Loucy (cell line): ENCODE data around the gene NRDE2.

Source experiments
- H2AFZ ChIP-seq: fragments of 200-600 bp; sonication (generic); 2 replicates; pipeline ENCODE4 v1.6.0; 2016; ENCODE audit warnings: antibody characterized with exemption, mild to moderate bottlenecking, low read length, moderate library complexity
- H3F3A ChIP-seq: fragments of 200-600 bp; 2 replicates; pipeline ENCODE4 v1.6.0; 2016; ENCODE audit warnings: antibody characterized with exemption, low read depth, mild to moderate bottlenecking
- H3K27me3 ChIP-seq: fragments of 200-600 bp; sonication (generic); 2 replicates; pipeline ENCODE4 v1.6.1; 2014; ENCODE audit warnings: low read length, mild to moderate bottlenecking; ENCODE audit not compliant: insufficient read depth, poor library complexity, severe bottlenecking
- H3K36me3 ChIP-seq: fragments of 200-600 bp; sonication (generic); 2 replicates; pipeline ENCODE4 v1.6.1; 2016; ENCODE audit warnings: low read length; ENCODE audit not compliant: insufficient read depth
- H3K4me1 ChIP-seq: fragments of 200-600 bp; sonication (generic); 2 replicates; pipeline ENCODE4 v1.5.1; 2014; ENCODE audit warnings: low read length, mild to moderate bottlenecking; ENCODE audit not compliant: insufficient read depth, poor library complexity, severe bottlenecking
- H3K4me2 ChIP-seq: fragments of 200-600 bp; sonication (generic); 2 replicates; pipeline ENCODE4 v1.6.0; 2014; ENCODE audit warnings: antibody characterized with exemption, low read length, low read depth, mild to moderate bottlenecking; ENCODE audit not compliant: poor library complexity, severe bottlenecking
- H3K4me3 ChIP-seq: fragments of 200-600 bp; sonication (generic); 2 replicates; pipeline ENCODE4 v1.5.1; 2014; ENCODE audit warnings: low read length, mild to moderate bottlenecking, mixed read lengths; ENCODE audit not compliant: poor library complexity, severe bottlenecking
- H3K79me2 ChIP-seq: fragments of 200-600 bp; sonication (generic); 2 replicates; pipeline ENCODE4 v1.6.1; 2014; ENCODE audit warnings: low read length; ENCODE audit not compliant: insufficient read depth
- H3K9ac ChIP-seq: fragments of 200-600 bp; sonication (generic); 2 replicates; pipeline ENCODE4 v1.6.0; 2014; ENCODE audit warnings: mild to moderate bottlenecking, low read depth, low read length, moderate library complexity; ENCODE audit not compliant: poor library complexity, severe bottlenecking
- H3K9me2 ChIP-seq: fragments of 200-600 bp; sonication (generic); replicated peaks from 2 replicates; pipeline ENCODE4 v1.6.1; 2016; ENCODE audit warnings: low read depth, low read length, mixed read lengths
- H3K9me3 ChIP-seq: fragments of 200-600 bp; sonication (generic); 2 replicates; pipeline ENCODE4 v1.6.1; 2014; ENCODE audit warnings: mild to moderate bottlenecking, antibody characterized with exemption, low read length, low read depth; ENCODE audit not compliant: insufficient read depth
- H4K20me1 ChIP-seq: fragments of 200-600 bp; sonication (generic); 2 replicates; pipeline ENCODE4 v1.6.0; 2014; ENCODE audit warnings: antibody characterized with exemption, low read length, mild to moderate bottlenecking; ENCODE audit not compliant: insufficient read depth, poor library complexity, severe bottlenecking
- EZH2phosphoT487 ChIP-seq: fragments of 200-600 bp; IDR thresholded peaks from 2 replicates; pipeline ENCODE4 v1.6.1; 2018; ENCODE audit warnings: antibody characterized with exemption, mild to moderate bottlenecking, moderate library complexity, borderline replicate concordance
- TF ChIP-seq, protein P1 (sequence below): fragments of 200-600 bp; sonication (generic); conservative IDR thresholded peaks from 2 replicates; pipeline ENCODE4 v1.5.1; 2014; ENCODE audit warnings: mild to moderate bottlenecking, antibody characterized with exemption, low read length

Gene NRDE2

DNA sequence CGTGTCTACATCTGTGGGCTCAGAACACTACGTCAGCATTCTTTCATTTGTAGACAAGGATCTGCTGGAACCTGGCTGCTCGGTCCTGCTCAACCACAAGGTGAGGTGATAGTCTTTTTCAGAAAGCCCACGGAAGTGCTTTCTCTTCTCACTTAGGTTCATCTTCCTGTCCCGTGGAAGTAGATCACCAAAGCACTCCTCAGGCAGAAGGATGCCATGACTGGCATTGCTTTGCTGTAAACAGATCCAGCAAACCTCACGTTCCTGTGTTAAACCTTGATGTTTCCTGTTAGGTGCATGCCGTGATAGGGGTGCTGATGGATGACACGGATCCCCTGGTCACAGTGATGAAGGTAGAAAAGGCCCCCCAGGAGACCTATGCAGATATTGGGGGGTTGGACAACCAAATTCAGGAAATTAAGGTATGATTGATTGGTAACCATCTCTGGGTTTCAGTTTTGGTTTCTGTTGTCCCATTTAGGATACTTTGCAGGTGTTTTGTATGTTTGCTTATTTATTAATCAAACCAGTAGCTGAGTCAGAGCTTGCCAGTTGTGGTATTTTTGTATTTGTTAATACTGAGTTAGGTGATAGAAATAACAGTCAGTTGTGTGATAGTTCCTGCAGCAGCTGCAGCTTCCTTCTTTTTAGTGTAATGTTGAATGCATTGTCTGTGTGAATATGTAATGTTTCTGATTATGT, 67.8 kb downstream of the NRDE2 start:
- Histone ChIP-seq H3K27me3 (no peaks in the 10 kb centered on the region), H2AFZ (no peak overlapping the region), H3K9me3 (no peaks in the 10 kb centered on the region), H3K4me3 (no peak overlapping the region), H3K4me2 (no peak overlapping the region), H3K79me2 (peaks cover 5% of the 10 kb centered on the region), H3K9ac (no peak overlapping the region), H3F3A (no peaks in the 10 kb centered on the region), H3K36me3 (peaks cover 82% of the 10 kb centered on the region), H4K20me1 (peaks cover 8% of the 10 kb centered on the region), H3K9me2 (no peaks in the 10 kb centered on the region), H3K4me1 (no peaks in the 10 kb centered on the region)
- TF ChIP-seq, protein P1, sequence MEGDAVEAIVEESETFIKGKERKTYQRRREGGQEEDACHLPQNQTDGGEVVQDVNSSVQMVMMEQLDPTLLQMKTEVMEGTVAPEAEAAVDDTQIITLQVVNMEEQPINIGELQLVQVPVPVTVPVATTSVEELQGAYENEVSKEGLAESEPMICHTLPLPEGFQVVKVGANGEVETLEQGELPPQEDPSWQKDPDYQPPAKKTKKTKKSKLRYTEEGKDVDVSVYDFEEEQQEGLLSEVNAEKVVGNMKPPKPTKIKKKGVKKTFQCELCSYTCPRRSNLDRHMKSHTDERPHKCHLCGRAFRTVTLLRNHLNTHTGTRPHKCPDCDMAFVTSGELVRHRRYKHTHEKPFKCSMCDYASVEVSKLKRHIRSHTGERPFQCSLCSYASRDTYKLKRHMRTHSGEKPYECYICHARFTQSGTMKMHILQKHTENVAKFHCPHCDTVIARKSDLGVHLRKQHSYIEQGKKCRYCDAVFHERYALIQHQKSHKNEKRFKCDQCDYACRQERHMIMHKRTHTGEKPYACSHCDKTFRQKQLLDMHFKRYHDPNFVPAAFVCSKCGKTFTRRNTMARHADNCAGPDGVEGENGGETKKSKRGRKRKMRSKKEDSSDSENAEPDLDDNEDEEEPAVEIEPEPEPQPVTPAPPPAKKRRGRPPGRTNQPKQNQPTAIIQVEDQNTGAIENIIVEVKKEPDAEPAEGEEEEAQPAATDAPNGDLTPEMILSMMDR, result no peak
- no peak for TF ChIP-seq EZH2phosphoT487

DNA sequence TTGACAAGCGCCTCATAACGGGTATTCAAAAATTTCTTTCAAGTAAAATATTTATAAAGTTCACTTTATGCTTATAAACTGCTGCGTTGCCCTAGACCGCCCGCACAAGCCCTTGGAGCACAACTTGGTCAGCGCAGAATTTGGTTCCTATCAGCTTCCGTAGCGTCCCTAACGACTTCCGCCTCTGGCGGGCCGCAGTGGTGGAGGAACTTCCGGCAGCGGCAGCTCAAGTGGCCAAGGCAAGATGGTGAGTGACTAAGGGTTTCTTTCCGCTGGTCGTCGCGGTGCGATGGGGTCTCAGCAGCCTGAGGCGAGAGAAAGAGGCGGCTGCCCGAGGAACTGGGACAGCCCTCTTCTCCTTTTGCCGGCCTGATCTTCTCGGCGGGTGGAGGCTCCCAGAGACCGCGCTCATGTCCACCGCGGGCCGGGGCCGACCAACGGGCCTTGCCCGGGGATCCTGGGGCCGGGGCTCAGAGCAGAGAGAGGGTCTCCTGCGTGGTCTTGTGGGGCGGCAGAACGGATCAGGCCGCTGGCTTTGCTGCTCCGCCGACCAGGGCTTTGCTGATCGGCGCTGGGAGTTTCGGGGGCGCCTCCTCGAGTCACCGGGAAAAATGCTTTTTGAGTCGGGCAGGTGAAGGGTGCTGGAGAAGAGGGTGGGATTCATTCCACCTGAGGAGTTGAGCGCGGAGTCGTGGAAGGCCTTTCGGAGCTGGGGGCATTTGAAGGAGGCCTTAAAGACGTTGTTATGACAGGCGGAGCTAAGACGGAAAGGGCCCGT, 75.2 kb downstream of the NRDE2 start, which contains the start of gene PSMC1:
PSMC1 (plus strand) TSS at position 200 of the 778 bp plus-strand sequence; CDS start at position 245, 45 bp downstream.
- Histone ChIP-seq H3K9me2 (no peaks in the 10 kb centered on the region), H3K27me3 (peaks cover 36% of the 10 kb centered on the region), H2AFZ (peak within 1 kb of the TSS; percentile 83), H3F3A (no peaks in the 10 kb centered on the region), H3K4me3 (peak within 1 kb of the TSS; percentile 98), H3K9me3 (no peaks in the 10 kb centered on the region), H3K4me1 (peaks cover 23% of the 10 kb centered on the region), H3K9ac (peak within 1 kb of the TSS; percentile 99), H4K20me1 (peaks cover 31% of the 10 kb centered on the region), H3K4me2 (peak within 1 kb of the TSS; percentile 74), H3K79me2 (peaks cover 37% of the 10 kb centered on the region), H3K36me3 (peaks cover 14% of the 10 kb centered on the region)
- TF ChIP-seq, protein P1, result no peak
- no peak for TF ChIP-seq EZH2phosphoT487

DNA sequence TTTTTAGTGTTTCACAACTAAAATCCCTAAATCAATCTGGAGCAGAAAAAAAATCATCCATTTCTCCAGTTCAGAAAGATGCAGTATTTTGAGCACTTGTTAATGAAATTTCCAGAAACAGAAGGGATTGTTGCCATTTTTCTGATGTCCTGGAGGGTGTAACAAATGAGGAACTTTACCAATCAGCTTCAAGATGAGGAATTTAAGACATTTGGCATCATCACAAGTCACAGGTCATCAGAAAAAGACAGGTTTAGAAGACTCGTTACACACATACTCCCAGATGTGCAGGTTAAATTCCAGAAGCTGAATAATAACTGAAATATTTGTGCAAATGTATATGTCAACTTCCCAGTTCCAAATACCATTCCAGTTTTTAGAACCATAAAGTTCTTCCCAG, 75.9 kb downstream of the NRDE2 start:
- Histone ChIP-seq H3K4me1 (peaks cover 23% of the 10 kb centered on the region), H3K4me3 (peak overlapping the region; percentile 98), H3K9ac (peak overlapping the region; percentile 99), H4K20me1 (peaks cover 28% of the 10 kb centered on the region), H3K4me2 (peak overlapping the region; percentile 74), H2AFZ (peak overlapping the region; percentile 83), H3F3A (no peaks in the 10 kb centered on the region), H3K9me3 (no peaks in the 10 kb centered on the region), H3K36me3 (peaks cover 8% of the 10 kb centered on the region), H3K27me3 (peaks cover 36% of the 10 kb centered on the region), H3K9me2 (no peaks in the 10 kb centered on the region), H3K79me2 (peaks cover 37% of the 10 kb centered on the region)
- TF ChIP-seq, protein P1, result no peak
- TF ChIP-seq EZH2phosphoT487, result no peak
